Neural cell (in vitro differentiated cells): ENCODE results near the gene ARID1B.
"Not testable (repeated sequence)": the region's sequence is repeated elsewhere in the genome, so short reads cannot be mapped to it uniquely, and the experiment has no call there.

Experiments used
- CTCF ChIP-seq: fragments of 450-650 bp; IDR thresholded peaks from 2 replicates; pipeline ENCODE4 v1.5.1; 2014; ENCODE audit warnings: antibody characterized with exemption, mild to moderate bottlenecking, moderate library complexity; ENCODE audit not compliant: poor library complexity, severe bottlenecking
- POLR2AphosphoS5 ChIP-seq: IDR thresholded peaks from 2 replicates; pipeline ENCODE4 v1.6.1; 2012
- RAD21 ChIP-seq: fragments of 450-650 bp; conservative IDR thresholded peaks from 2 replicates; pipeline ENCODE4 v1.6.1; 2014; ENCODE audit warnings: antibody characterized with exemption, mild to moderate bottlenecking, moderate library complexity
- SMC3 ChIP-seq: fragments of 450-650 bp; conservative IDR thresholded peaks from 2 replicates; pipeline ENCODE4 v1.6.1; 2014; ENCODE audit warnings: antibody characterized with exemption, mild to moderate bottlenecking, moderate library complexity; ENCODE audit not compliant: poor library complexity

DNA sequence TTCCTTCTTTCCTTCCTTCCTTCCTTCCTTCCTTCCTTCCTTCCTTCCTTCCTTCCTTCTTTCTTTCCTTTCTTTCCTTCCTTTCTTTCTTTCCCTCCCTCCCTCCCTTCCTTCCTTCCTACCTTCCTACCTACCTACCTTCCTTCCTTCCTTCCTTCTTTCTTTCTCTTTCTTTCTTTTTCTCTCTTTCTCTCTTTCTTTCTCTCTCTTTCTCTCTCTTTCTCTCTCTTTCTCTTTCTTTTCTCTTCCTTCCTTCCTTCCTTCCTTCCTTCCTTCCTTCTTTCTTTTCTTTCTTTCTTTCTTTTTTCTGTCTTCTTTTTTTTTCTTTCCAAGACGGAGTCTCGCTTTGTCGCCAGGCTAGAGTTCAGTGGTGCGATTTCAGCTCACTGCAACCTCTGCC lies 262.5 kb downstream of the ARID1B start:
- TF ChIP-seq CTCF, SMC3, RAD21, POLR2AphosphoS5: not testable (repeated sequence)
